ENCODE data around the gene GSTM5. TPM values are rescaled to one million over a fixed set of nuclear protein-coding genes. Genes with fewer than 3 reads are reported as not detected.
"Not testable (repeated sequence)": the region's sequence is repeated elsewhere in the genome, so short reads cannot be mapped to it uniquely, and the experiment has no call there.

The GSTM5 gene
- total and polyA plus RNA-seq, 2 of the 4 experiments (the other 2 are of a cell fraction), result 0.36 to 1.2 TPM

- ATAC-seq (ENCODE audit: low read depth); H3K23ac ChIP-seq (ENCODE audit: low read depth, low read length); dilution Hi-C loops (cut with HindIII; ENCODE audit: low sequenced_read_pairs, unreplicated experiment); H2BK5ac ChIP-seq (ENCODE audit: low read depth, low read length, poor library complexity, severe bottlenecking); H4K8ac ChIP-seq (ENCODE audit: low read depth in 2 of 2, low read length in 2 of 2); H3K79me1 ChIP-seq (ENCODE audit: low read depth in 1 of 2, low read length in 2 of 2); H2AK5ac ChIP-seq (ENCODE audit: low read depth, low read length); H3K36me3 ChIP-seq (ENCODE audit: control insufficient read depth, insufficient read depth, low read length); H3K9me3 ChIP-seq (ENCODE audit: control insufficient read depth, insufficient read depth, low read length); H3K4me3 ChIP-seq (ENCODE audit: insufficient read depth, low read depth, low read length); H3K27ac ChIP-seq (ENCODE audit: insufficient read depth, low read length); H3K56ac ChIP-seq (ENCODE audit: extremely low read depth, insufficient read depth, low read length); DNase-seq; CTCF ChIA-PET; H3K4ac ChIP-seq (ENCODE audit: low read depth, low read length); H2BK120ac ChIP-seq (ENCODE audit: low read depth, low read length); H3K4me2 ChIP-seq (ENCODE audit: low read depth, low read length); H3K27me3 ChIP-seq (ENCODE audit: control insufficient read depth, insufficient read depth, low read length); H4K20me1 ChIP-seq (ENCODE audit: insufficient read depth, low read length); H3K9ac ChIP-seq (ENCODE audit: low read depth, low read length); BruUV-seq (replicated peaks); H2AK9ac ChIP-seq (replicated peaks; ENCODE audit: low read depth, low read length, poor library complexity); H4K5ac ChIP-seq (ENCODE audit: low read depth, low read length); H2BK15ac ChIP-seq (ENCODE audit: low read depth, low read length); H3K14ac ChIP-seq (replicated peaks; ENCODE audit: low read depth, low read length); POLR2A ChIA-PET (ENCODE audit: unreplicated experiment); intact Hi-C loops (cut with micrococcal nuclease); H2BK20ac ChIP-seq (ENCODE audit: low read depth, low read length); H2AFZ ChIP-seq (replicated peaks; ENCODE audit: low read length, poor library complexity); H3K18ac ChIP-seq (ENCODE audit: low read depth, low read length); H4K91ac ChIP-seq (ENCODE audit: insufficient read depth, low read depth, low read length); in situ Hi-C loops (cut with MboI; ENCODE audit: low sequenced_read_pairs); H3K4me1 ChIP-seq (ENCODE audit: control insufficient read depth, insufficient read depth, low read length); H3K9me1 ChIP-seq (ENCODE audit: insufficient read depth, low read length): not testable (repeated sequence)
- WGBS, 2 experiments (ENCODE audit: extremely low coverage in 2 of 2, insufficient read length in 1 of 2), result no CpG with 5 or more reads among the region's 5 CpGs
Measured at GRCh38 chr1:109694400-109694799, 17.7 kb upstream of the GSTM5 start.

GRCh38 chr1:109695138-109695537 is 16.9 kb upstream of the GSTM5 start:
- H2BK5ac ChIP-seq (ENCODE audit: low read depth, low read length, poor library complexity, severe bottlenecking); H3K79me1 ChIP-seq (ENCODE audit: low read depth in 1 of 2, low read length in 2 of 2); H2BK20ac ChIP-seq (ENCODE audit: low read depth, low read length); H4K8ac ChIP-seq (ENCODE audit: low read depth in 2 of 2, low read length in 2 of 2); H3K56ac ChIP-seq (ENCODE audit: extremely low read depth, insufficient read depth, low read length); H3K4me1 ChIP-seq (ENCODE audit: control insufficient read depth, insufficient read depth, low read length); H3K23ac ChIP-seq (ENCODE audit: low read depth, low read length); H2AK9ac ChIP-seq (replicated peaks; ENCODE audit: low read depth, low read length, poor library complexity); H3K4me3 ChIP-seq (ENCODE audit: insufficient read depth, low read depth, low read length); H3K27me3 ChIP-seq (ENCODE audit: control insufficient read depth, insufficient read depth, low read length); H2AK5ac ChIP-seq (ENCODE audit: low read depth, low read length); H3K4ac ChIP-seq (ENCODE audit: low read depth, low read length); H3K9me1 ChIP-seq (ENCODE audit: insufficient read depth, low read length); H2BK120ac ChIP-seq (ENCODE audit: low read depth, low read length); H3K36me3 ChIP-seq (ENCODE audit: control insufficient read depth, insufficient read depth, low read length); H3K9ac ChIP-seq (ENCODE audit: low read depth, low read length); H3K27ac ChIP-seq (ENCODE audit: insufficient read depth, low read length); CTCF ChIA-PET; H3K4me2 ChIP-seq (ENCODE audit: low read depth, low read length); H4K5ac ChIP-seq (ENCODE audit: low read depth, low read length); H3K14ac ChIP-seq (replicated peaks; ENCODE audit: low read depth, low read length); H4K91ac ChIP-seq (ENCODE audit: insufficient read depth, low read depth, low read length); in situ Hi-C loops (cut with MboI; ENCODE audit: low sequenced_read_pairs); H3K9me3 ChIP-seq (ENCODE audit: control insufficient read depth, insufficient read depth, low read length); BruUV-seq (replicated peaks); intact Hi-C loops (cut with micrococcal nuclease); ATAC-seq (ENCODE audit: low read depth); H2AFZ ChIP-seq (replicated peaks; ENCODE audit: low read length, poor library complexity); POLR2A ChIA-PET (ENCODE audit: unreplicated experiment); H3K18ac ChIP-seq (ENCODE audit: low read depth, low read length); H4K20me1 ChIP-seq (ENCODE audit: insufficient read depth, low read length); H2BK15ac ChIP-seq (ENCODE audit: low read depth, low read length); dilution Hi-C loops (cut with HindIII; ENCODE audit: low sequenced_read_pairs, unreplicated experiment); DNase-seq: not testable (repeated sequence)
- WGBS, 2 experiments (ENCODE audit: extremely low coverage in 2 of 2, insufficient read length in 1 of 2), result no CpG with 5 or more reads among the region's 3 CpGs
